NCI-H82 treated with DMSO at 0.1 percent for 48 hours (cell line): Measurements from ENCODE around the gene CENPB.
A peak's percentile ranks its signal among the peaks of the same experiment; 100 is the strongest.
"Not testable (repeated sequence)": the region's sequence is repeated elsewhere in the genome, so short reads cannot be mapped to it uniquely, and the experiment has no call there.

Source experiments
- DNase-seq: peaks from one replicate; lab custom pipeline; 2025; ENCODE audit not compliant: unreplicated experiment; lab: John Stamatoyannopoulos, UW

Gene CENPB

DNA sequence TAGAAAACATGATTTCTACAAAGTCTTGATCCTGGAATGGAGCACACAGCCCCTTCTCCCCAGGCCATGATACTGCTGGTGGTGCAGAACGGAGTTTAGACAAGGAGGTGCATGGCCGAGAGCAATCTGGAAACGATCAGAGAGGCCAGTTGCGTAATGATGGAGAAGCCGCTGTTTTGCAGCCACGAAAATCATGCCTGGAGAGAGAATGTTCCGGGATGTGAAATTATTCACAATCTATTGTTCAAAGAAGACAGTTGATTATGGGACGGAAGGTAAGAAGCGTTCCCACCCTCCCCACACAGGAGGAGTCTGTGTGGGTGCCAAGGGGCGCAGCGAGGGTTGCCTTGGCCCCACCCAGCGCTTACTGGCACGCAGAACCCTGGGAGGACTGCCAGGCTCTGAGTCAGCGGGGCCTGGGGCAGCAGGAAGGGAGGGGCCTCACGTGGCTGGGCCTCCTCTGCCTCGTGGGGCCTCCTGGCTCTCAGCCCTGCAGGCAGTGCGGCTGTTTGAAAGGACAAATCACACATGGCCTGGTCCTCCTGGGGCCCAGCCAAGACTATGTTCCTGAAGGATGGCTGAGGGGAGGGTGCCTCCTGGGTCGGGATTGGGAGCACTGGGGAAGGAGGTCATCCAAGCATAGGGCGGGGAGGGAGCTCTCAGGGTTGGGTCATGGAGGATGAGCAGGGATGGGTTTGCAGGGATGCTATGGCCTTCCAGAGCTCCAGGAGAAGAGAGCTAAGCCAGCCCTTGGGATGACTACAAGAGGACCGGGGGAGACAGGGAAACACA lies 25.1 kb upstream of the CENPB start:
- DNase-seq, result no peak

DNA sequence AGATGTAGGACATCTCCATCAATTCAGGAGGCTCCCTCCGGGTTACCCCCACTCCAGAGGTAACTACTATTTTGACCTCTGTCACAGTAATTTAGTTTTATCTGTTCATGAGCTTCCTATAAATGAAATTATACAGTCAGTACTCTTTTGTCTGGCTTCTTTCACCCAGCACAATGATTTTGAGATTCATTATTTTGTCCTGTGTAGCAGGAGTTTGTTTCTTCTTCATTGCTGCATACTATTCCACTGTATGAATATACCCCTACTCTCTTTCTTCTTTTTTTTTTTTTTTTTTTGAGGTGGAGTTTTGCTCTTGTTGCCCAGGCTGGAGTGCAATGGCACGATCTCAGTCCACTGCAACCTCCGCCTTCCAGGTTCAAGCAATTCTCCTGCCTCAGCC lies 22.0 kb upstream of the CENPB start:
- DNase-seq, result no peak

- no peak for DNase-seq
Observed at GRCh38 chr20:3804781-3805180, 18.2 kb upstream of the CENPB start.

GRCh38 chr20:3804254-3804751 lies 17.8 kb upstream of the CENPB start:
- DNase-seq, result no peak

DNA sequence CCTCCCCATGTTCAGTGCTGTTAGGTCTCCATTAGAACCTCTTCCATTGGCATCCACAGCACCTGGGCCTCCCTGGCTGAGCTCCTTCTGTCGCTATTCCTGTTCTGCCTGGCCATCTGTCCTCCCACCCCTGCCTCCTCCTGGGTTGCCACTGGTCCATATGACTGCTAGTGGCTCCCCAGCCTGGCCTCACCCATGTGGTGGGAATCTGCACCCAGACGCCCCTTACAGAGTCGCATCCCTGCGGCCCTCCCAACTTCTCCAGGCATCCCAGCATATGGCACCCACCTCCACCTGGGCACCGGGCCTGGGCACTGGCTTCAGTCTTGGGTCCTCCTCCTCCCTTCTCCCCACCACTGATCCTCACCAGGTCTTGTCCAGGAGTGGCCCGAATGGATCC lies 17.3 kb upstream of the CENPB start:
- no peak for DNase-seq

GRCh38 chr20:3803289-3803688 lies 16.7 kb upstream of the CENPB start:
- DNase-seq, result no peak

GRCh38 chr20:3802524-3803239 lies 16.1 kb upstream of the CENPB start:
- DNase-seq, result no peak

GRCh38 chr20:3801846-3802245 lies 15.3 kb upstream of the CENPB start:
- DNase-seq, result no peak

DNA sequence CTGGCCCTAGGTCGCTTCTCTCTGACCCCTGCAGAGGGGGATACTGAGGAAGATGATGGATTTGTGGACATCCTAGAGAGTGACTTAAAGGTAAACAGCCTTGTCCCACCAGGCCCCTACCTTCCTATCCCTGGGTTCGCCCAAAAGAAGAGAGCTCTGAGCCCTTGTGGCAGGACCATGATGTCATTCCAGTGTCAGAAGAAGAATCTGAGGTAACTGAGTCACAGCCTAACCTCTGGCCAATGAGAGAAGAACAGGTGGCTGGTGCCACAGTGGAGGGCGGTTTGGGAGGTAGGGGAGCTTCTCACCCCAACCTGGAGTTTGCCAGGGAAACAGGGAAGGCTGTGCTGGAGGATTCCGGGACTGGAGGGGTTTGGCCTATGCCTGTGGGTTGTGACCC lies 14.8 kb upstream of the CENPB start:
- DNase-seq, result no peak

- DNase-seq, result no peak
Observed at GRCh38 chr20:3800878-3801260, 14.3 kb upstream of the CENPB start.

DNA sequence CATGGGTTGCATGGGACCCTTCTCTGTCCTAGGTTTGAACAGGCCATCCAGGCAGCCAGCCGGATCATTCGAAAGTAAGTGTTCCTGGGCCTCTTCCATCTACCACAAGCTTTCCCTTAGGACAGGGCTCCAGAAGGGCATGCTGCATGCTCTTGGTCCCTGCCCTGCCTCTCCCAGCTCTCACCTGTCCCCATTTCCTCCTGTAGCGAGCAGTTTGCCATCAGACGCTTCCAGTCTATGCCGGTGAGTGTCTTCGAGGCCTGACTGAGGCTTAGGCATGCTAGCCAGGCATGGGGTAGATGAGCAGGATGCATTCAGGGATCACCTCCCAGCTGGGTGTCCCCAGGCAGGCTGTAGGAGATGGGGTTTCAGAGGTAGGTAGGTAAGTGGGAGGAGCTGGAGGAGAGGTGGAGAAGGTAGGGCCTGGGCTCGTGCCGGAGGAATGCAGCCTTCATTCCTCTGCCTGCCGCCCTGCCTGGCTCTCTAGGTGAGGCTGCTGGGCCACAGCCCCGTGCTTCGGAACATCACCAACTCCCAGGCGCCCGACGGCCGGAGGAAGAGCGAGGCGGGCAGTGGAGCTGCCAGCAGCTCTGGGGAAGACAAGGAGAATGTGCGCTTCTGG lies 13.8 kb upstream of the CENPB start:
- no peak for DNase-seq

- DNase-seq, result no peak
Observed at GRCh38 chr20:3798908-3799248, 12.3 kb upstream of the CENPB start.

- DNase-seq, result no peak
Observed at GRCh38 chr20:3798373-3798768, 11.8 kb upstream of the CENPB start.

DNA sequence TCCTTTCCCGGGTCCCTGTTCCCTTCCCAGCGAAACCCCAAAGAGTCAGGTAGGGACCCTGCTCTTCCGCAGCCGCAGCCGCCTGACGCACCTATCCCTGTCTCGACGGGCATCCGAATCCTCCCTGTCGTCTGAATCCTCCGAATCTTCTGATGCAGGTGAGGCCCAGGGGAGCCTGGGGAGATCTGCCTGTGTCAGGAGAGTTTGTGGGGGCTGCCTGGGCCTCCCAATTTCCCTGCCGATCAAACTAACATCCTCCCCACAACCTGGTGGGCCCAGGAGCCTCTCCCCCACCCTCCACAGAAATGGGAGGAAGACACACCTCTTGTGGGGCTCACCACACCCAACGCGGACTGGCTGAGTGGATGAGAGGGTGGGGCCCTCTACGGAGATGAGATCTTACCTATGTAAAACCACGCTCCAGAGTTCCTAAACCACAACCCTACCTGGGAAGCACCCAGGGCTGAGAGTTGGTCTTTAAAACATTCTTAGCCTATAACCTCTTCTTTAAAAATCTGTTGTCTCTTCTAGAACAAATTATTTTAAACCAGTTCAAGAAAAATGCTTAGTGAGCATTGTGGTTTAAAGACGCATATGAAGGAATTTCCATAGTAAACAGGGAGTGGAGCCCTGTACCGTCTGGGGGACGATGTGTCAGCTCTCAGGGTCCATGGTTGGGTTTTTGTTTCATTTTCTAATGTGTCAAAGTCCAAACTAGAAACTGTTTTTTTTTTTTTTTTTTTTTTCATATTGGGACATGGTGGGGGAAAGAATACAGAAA lies 11.2 kb upstream of the CENPB start:
- DNase-seq, result no peak

GRCh38 chr20:3797226-3797545 lies 10.6 kb upstream of the CENPB start:
- DNase-seq, result no peak

DNA sequence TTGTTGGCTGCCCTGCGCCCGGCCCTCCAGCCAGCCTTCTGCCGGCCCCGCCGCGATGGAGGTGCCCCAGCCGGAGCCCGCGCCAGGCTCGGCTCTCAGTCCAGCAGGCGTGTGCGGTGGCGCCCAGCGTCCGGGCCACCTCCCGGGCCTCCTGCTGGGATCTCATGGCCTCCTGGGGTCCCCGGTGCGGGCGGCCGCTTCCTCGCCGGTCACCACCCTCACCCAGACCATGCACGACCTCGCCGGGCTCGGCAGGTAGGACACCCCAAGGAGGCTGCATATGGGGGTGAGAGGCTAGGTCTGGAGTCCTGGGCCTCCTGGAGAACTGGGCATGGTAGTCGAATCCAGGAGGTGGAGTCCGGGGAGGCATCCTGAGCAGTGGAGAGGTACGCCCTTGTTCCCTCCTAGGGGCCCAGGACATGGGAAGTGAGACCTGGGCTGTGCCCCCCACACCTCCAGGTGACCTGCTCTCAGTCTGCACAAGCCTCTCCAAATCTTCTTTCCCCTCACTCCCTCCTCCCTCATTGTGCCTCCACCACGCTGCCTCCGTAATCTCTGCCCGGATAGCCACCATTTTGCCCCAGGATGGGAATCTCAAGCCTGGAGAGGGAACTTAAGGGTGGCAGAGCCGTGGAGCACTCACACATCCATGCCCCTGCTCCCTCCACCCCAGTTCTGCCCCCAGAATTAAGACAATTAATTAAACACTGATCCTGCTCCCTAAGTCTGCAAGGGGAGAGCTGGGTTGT lies 10.1 kb upstream of the CENPB start:
- no peak for DNase-seq

DNA sequence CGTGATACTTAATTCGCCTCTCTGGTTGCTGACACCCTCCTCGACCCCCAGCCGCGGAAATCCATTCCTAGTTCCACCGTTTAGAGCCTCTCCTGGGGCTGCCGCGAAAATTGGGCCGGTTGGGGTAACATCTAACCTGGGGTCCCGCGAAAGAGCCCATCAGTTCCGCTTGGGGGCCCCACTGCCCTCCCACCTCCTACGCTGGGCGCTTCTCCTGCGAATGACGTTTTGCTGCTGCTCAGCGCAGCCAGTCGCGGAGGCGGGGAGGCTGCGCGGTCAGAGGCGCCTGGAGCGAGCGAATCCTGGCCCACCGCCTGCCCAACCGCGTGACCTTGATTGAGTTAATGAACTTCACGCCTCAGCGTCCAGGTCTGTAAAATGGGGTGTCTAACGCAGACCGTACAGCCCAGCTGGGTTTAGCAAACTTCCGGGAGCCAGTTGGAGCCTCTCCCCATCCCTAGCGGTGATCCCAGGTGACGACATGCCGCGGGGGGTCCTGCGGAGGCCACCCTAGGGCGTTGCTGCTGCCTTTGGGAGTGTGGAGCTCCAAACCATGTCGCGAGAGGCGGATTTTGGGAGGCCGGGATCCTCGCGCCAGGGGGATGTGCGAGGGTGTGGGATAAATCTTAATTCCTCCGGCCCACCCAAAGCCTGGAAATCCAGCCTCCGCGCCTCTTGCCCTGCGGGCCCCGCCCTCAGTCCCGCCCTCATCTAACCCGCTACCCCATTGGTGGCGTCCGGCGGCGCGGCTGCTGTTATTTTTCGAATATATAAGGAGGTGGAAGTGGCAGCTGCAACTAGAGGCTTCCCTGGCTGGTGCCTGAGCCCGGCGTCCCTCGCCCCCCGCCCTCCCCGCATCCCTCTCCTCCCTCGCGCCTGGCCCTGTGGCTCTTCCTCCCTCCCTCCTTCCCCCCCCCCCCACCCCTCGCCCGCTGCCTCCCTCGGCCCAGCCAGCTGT lies 9.2 kb upstream of the CENPB start, which contains the start of gene CDC25B:
CDC25B (plus strand) TSS at position 800 of the 958 bp plus-strand sequence. CDS start 222 bp downstream, outside the sequence.
- DNase-seq, result peak; percentile 92

- no peak for DNase-seq
Observed at GRCh38 chr20:3794701-3795420, 8.3 kb upstream of the CENPB start.

DNA sequence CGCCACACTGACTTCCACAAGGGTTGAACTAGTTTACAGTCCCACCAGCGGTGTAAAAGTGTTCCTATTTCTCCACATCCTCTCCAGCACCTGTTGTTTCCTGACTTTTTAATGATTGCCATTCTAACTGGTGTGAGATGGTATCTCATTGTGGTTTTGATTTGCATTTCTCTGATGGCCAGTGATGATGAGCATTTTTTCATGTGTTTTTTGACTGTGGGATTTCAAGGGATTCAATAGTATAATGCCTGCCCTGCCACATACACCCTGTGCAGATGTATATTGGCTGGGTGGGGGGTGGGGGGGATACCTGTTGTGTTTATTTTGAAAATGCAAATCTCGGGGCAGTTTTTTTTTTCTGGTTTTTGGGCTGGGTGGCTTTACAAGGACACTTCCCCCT lies 7.6 kb upstream of the CENPB start:
- DNase-seq, result not testable (repeated sequence)
